Epithelial cell of esophagus (primary cell): ENCODE results near the gene FAHD2B.
"Not testable (repeated sequence)": the region's sequence is repeated elsewhere in the genome, so short reads cannot be mapped to it uniquely, and the experiment has no call there.

Experiments used
- DNase-seq: peaks from one replicate; pipeline ENCODE4 v3.0.0; 2010; ENCODE audit warnings: low read depth
- H3K4me3 ChIP-seq: 2 replicates; pipeline ENCODE4 v1.5.1; 2011; ENCODE audit warnings: mild to moderate bottlenecking, low read length, control low read depth
- CTCF ChIP-seq: IDR thresholded peaks from 2 replicates; pipeline ENCODE4 v1.5.1; 2011; ENCODE audit warnings: low read depth, mild to moderate bottlenecking, low read length, control low read depth, inconsistent platforms; ENCODE audit not compliant: insufficient read depth; ENCODE audit errors: missing control alignments

FAHD2B gene

GRCh38 chr2:97082206-97082605 lies 12.5 kb downstream of the FAHD2B start:
- H3K4me3 ChIP-seq: not testable (repeated sequence)
- peak; percentile 57 for DNase-seq

GRCh38 chr2:97080855-97081254 lies 13.8 kb downstream of the FAHD2B start:
- H3K4me3 ChIP-seq, DNase-seq: not testable (repeated sequence)

- not testable (repeated sequence) for DNase-seq, H3K4me3 ChIP-seq
These were observed 17.5 kb downstream of the FAHD2B start for GRCh38 chr2:97077213-97077612.

- not testable (repeated sequence) for DNase-seq, H3K4me3 ChIP-seq
These were observed 23.8 kb downstream of the FAHD2B start for GRCh38 chr2:97070915-97071314.

- not testable (repeated sequence) for H3K4me3 ChIP-seq, DNase-seq
These were observed 26.0 kb downstream of the FAHD2B start for GRCh38 chr2:97068722-97069121.

- no peak for TF ChIP-seq CTCF
These were observed 26.6 kb downstream of the FAHD2B start for GRCh38 chr2:97068074-97068473.

GRCh38 chr2:97067279-97068004 lies 27.2 kb downstream of the FAHD2B start:
- no peak for DNase-seq
- no peak overlapping the region for H3K4me3 ChIP-seq
- TF ChIP-seq CTCF: no peak

More at GRCh38 chr2:97068074-97068473, 26.6 kb downstream of the FAHD2B start:
- DNase-seq: no peak
- no peak overlapping the region for H3K4me3 ChIP-seq

GRCh38 chr2:97066030-97066429 lies 28.7 kb downstream of the FAHD2B start:
- H3K4me3 ChIP-seq, DNase-seq: not testable (repeated sequence)

GRCh38 chr2:97062020-97062419 lies 32.7 kb downstream of the FAHD2B start:
- DNase-seq, H3K4me3 ChIP-seq: not testable (repeated sequence)

GRCh38 chr2:97059782-97060181 lies 34.9 kb downstream of the FAHD2B start:
- DNase-seq, H3K4me3 ChIP-seq: not testable (repeated sequence)

- H3K4me3 ChIP-seq, DNase-seq: not testable (repeated sequence)
These were observed 38.5 kb downstream of the FAHD2B start for GRCh38 chr2:97056150-97056549.

- not testable (repeated sequence) for DNase-seq, H3K4me3 ChIP-seq
These were observed 44.6 kb downstream of the FAHD2B start for GRCh38 chr2:97050032-97050431.

- DNase-seq, H3K4me3 ChIP-seq: not testable (repeated sequence)
These were observed 46.2 kb downstream of the FAHD2B start for GRCh38 chr2:97048448-97048847.

- not testable (repeated sequence) for H3K4me3 ChIP-seq, DNase-seq
These were observed 48.0 kb downstream of the FAHD2B start for GRCh38 chr2:97046676-97047075.

- not testable (repeated sequence) for DNase-seq, H3K4me3 ChIP-seq
These were observed 48.7 kb downstream of the FAHD2B start for GRCh38 chr2:97045895-97046499.
